ENCODE measurements around the gene KCNJ5. TPM values are rescaled to one million over a fixed set of nuclear protein-coding genes. Genes with fewer than 3 reads are reported as not detected.

KCNJ5 gene
- total and polyA plus RNA-seq, 2 of the 4 experiments (the other 2 are of a cell fraction), result 0.07 to 0.18 TPM

DNA sequence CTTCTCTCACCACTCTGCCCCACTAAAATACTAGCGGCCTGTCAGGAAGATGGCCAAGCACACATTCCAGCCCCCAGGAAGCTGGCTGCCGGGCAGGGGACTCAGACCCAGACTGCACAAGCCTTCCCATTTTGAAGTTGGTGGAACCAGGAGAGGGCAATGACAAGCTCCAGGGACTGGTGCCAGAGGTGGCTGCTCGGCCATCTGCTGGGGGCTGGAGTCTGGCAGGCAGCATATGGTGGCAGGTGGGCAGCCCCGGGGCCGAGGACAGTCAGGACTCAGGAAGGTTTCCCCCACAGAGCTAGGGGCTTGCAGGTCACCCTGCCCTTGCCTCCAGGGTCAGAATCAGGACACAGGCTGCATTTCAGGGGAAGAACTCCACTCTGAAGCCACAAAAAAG is 22.6 kb downstream of the KCNJ5 start:
- dilution Hi-C loops (cut with HindIII; ENCODE audit: low sequenced_read_pairs, unreplicated experiment), result no loop called here
- CTCF ChIA-PET, result no interaction called here
- WGBS, 2 experiments (ENCODE audit: extremely low coverage in 2 of 2, insufficient read length in 1 of 2), result no CpG with 5 or more reads among the region's 5 CpGs

More for the DNA sequence above, 22.6 kb downstream of the KCNJ5 start:
- Histone ChIP-seq H3K4ac (ENCODE audit: low read depth, low read length) (no peak overlapping the region), H3K9me3 (ENCODE audit: control insufficient read depth, insufficient read depth, low read length) (peaks cover 3% of the 10 kb centered on the region; the same call in 1 of the 2 replicates), H3K4me3 (ENCODE audit: insufficient read depth, low read depth, low read length) (no peak overlapping the region), H4K91ac (ENCODE audit: insufficient read depth, low read depth, low read length) (no peak overlapping the region), H2AFZ (replicated peaks; ENCODE audit: low read length, poor library complexity) (no peak overlapping the region), H2AK9ac (replicated peaks; ENCODE audit: low read depth, low read length, poor library complexity) (no peak overlapping the region), H4K5ac (ENCODE audit: low read depth, low read length) (no peak overlapping the region), H3K4me1 (ENCODE audit: control insufficient read depth, insufficient read depth, low read length) (peaks cover 20% of the 10 kb centered on the region), H3K56ac (ENCODE audit: extremely low read depth, insufficient read depth, low read length) (no peak overlapping the region), H3K9ac (ENCODE audit: low read depth, low read length) (no peak overlapping the region), H2BK5ac (ENCODE audit: low read depth, low read length, poor library complexity, severe bottlenecking) (no peak overlapping the region), H2AK5ac (ENCODE audit: low read depth, low read length) (no peak overlapping the region), H3K36me3 (ENCODE audit: control insufficient read depth, insufficient read depth, low read length) (no peaks in the 10 kb centered on the region), H4K8ac (ENCODE audit: low read depth in 2 of 2, low read length in 2 of 2) (no peak overlapping the region), H2BK20ac (ENCODE audit: low read depth, low read length) (no peak overlapping the region), H4K20me1 (ENCODE audit: insufficient read depth, low read length) (no peaks in the 10 kb centered on the region), H3K14ac (replicated peaks; ENCODE audit: low read depth, low read length) (no peak overlapping the region), H3K79me1 (ENCODE audit: low read depth in 1 of 2, low read length in 2 of 2) (no peaks in the 10 kb centered on the region), H3K4me2 (ENCODE audit: low read depth, low read length) (no peak overlapping the region), H3K27me3 (ENCODE audit: control insufficient read depth, insufficient read depth, low read length) (peaks cover 31% of the 10 kb centered on the region), H3K27ac (ENCODE audit: insufficient read depth, low read length) (no peak overlapping the region), H3K18ac (ENCODE audit: low read depth, low read length) (no peak overlapping the region), H3K9me1 (ENCODE audit: insufficient read depth, low read length) (peaks cover 4% of the 10 kb centered on the region; the same call in 1 of the 2 replicates), H2BK15ac (ENCODE audit: low read depth, low read length) (no peak overlapping the region), H3K23ac (ENCODE audit: low read depth, low read length) (no peak overlapping the region), H2BK120ac (ENCODE audit: low read depth, low read length) (no peak overlapping the region)
- no peak for ATAC-seq (ENCODE audit: low read depth)
- POLR2A ChIA-PET (ENCODE audit: unreplicated experiment), result no interaction called here
- intact Hi-C loops (cut with micrococcal nuclease), result no loop called here
- TF ChIP-seq NFE2L2 (IDR thresholded peaks at IDR 0.05; ENCODE audit: low read depth, low read length), result no peak
- TF ChIP-seq POLR2A (IDR thresholded peaks at IDR 0.05; ENCODE audit: low read depth, low read length), result no peak
- TF ChIP-seq, protein P1, sequence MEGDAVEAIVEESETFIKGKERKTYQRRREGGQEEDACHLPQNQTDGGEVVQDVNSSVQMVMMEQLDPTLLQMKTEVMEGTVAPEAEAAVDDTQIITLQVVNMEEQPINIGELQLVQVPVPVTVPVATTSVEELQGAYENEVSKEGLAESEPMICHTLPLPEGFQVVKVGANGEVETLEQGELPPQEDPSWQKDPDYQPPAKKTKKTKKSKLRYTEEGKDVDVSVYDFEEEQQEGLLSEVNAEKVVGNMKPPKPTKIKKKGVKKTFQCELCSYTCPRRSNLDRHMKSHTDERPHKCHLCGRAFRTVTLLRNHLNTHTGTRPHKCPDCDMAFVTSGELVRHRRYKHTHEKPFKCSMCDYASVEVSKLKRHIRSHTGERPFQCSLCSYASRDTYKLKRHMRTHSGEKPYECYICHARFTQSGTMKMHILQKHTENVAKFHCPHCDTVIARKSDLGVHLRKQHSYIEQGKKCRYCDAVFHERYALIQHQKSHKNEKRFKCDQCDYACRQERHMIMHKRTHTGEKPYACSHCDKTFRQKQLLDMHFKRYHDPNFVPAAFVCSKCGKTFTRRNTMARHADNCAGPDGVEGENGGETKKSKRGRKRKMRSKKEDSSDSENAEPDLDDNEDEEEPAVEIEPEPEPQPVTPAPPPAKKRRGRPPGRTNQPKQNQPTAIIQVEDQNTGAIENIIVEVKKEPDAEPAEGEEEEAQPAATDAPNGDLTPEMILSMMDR (conservative IDR thresholded peaks at IDR 0.05; ENCODE audit: low read depth, low read length), result no peak
- no peak for TF ChIP-seq CHD1 (IDR thresholded peaks at IDR 0.05; ENCODE audit: low read depth, low read length)
- no peak for TF ChIP-seq MAFK (IDR thresholded peaks at IDR 0.05; ENCODE audit: low read depth, low read length)
- no peak for TF ChIP-seq BHLHE40 (IDR thresholded peaks at IDR 0.05; ENCODE audit: low read depth, low read length)
- no peak for TF ChIP-seq RFX5 (IDR thresholded peaks at IDR 0.05; ENCODE audit: low read depth, low read length)
- no peak for TF ChIP-seq SMC3 (IDR thresholded peaks at IDR 0.05; ENCODE audit: low read depth, low read length)
- no peak for TF ChIP-seq MAZ (IDR thresholded peaks at IDR 0.05; ENCODE audit: borderline replicate concordance, low read depth, low read length)
- no peak for TF ChIP-seq RAD21 (IDR thresholded peaks at IDR 0.05; ENCODE audit: low read length)
- no peak for TF ChIP-seq FOS (IDR thresholded peaks at IDR 0.05; ENCODE audit: low read depth, low read length)
- TF ChIP-seq, protein P2, sequence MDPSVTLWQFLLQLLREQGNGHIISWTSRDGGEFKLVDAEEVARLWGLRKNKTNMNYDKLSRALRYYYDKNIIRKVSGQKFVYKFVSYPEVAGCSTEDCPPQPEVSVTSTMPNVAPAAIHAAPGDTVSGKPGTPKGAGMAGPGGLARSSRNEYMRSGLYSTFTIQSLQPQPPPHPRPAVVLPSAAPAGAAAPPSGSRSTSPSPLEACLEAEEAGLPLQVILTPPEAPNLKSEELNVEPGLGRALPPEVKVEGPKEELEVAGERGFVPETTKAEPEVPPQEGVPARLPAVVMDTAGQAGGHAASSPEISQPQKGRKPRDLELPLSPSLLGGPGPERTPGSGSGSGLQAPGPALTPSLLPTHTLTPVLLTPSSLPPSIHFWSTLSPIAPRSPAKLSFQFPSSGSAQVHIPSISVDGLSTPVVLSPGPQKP (IDR thresholded peaks at IDR 0.05; ENCODE audit: borderline replicate concordance, low read depth, low read length), result no peak
- no TSS peak for BruUV-seq (replicated peaks)
- DNase-seq, result no peak
- in situ Hi-C loops (cut with MboI; ENCODE audit: low sequenced_read_pairs), result no loop called here
